Fibroblast of lung (primary cell): Measurements from ENCODE around the gene C9orf153. TPM values are rescaled to one million over a fixed set of nuclear protein-coding genes. Genes with fewer than 3 reads are reported as not detected.

ENCODE experiments used
- DNase-seq, 2 donors: peaks; one replicate each; pipeline versions ENCODE4 v3.0.0 to v3.0.0-alpha.2; 2010; ENCODE audit warnings: low read depth in 2 of 2
- H2AFZ ChIP-seq: 2 replicates; pipeline ENCODE4 v1.5.1; 2012; ENCODE audit warnings: low read length, control low read depth, inconsistent platforms
- H3K27ac ChIP-seq: 2 replicates; pipeline ENCODE4 v1.5.1; 2011; ENCODE audit warnings: low read length, control low read depth; ENCODE audit not compliant: insufficient read depth
- H3K27me3 ChIP-seq: 2 replicates; pipeline ENCODE4 v1.5.1; 2011; ENCODE audit warnings: mild to moderate bottlenecking, low read length; ENCODE audit not compliant: control insufficient read depth, insufficient read depth
- H3K36me3 ChIP-seq: 2 replicates; pipeline ENCODE4 v1.5.1; 2011; ENCODE audit warnings: low read length; ENCODE audit not compliant: control insufficient read depth, insufficient read depth
- H3K4me1 ChIP-seq: 2 replicates; pipeline ENCODE4 v1.5.1; 2011; ENCODE audit warnings: low read length; ENCODE audit not compliant: control insufficient read depth, insufficient read depth; ENCODE audit errors: extremely low read depth
- H3K4me2 ChIP-seq: 2 replicates; pipeline ENCODE4 v1.5.1; 2011; ENCODE audit warnings: low read length, control low read depth; ENCODE audit not compliant: insufficient read depth; ENCODE audit errors: extremely low read depth
- H3K4me3 ChIP-seq, 4 experiments: fragments of 200-600 bp in 1 of 4; sonication (generic) in 1 of 4; replicated peaks in 1 of 4; 2 replicates each; pipeline ENCODE4 v1.5.1; 2011 to 2016; ENCODE audit warnings: low read length in 4 of 4, low read depth in 3 of 4, mild to moderate bottlenecking in 3 of 4, control low read depth in 2 of 4, inconsistent platforms in 1 of 4, mixed read lengths in 1 of 4; ENCODE audit not compliant: insufficient read depth in 1 of 4; ENCODE audit errors: control extremely low read depth in 1 of 4
- H3K79me2 ChIP-seq: 2 replicates; pipeline ENCODE4 v1.5.1; 2012; ENCODE audit warnings: mild to moderate bottlenecking, low read length, inconsistent platforms; ENCODE audit not compliant: control insufficient read depth, insufficient read depth
- H3K9ac ChIP-seq: 2 replicates; pipeline ENCODE4 v1.5.1; 2011; ENCODE audit warnings: mild to moderate bottlenecking, low read length, control low read depth; ENCODE audit not compliant: insufficient read depth
- H3K9me3 ChIP-seq: 2 replicates; pipeline ENCODE4 v1.5.1; 2012; ENCODE audit warnings: low read depth, low read length; ENCODE audit not compliant: control insufficient read depth, insufficient read depth
- H4K20me1 ChIP-seq: 2 replicates; pipeline ENCODE4 v1.5.1; 2011; ENCODE audit warnings: low read length; ENCODE audit not compliant: control insufficient read depth, insufficient read depth; ENCODE audit errors: extremely low read depth
- CTCF ChIP-seq, 2 donors: IDR thresholded peaks in 1 of 2; conservative IDR thresholded peaks in 1 of 2; 1 replicate in 1 of 2; 2 replicates in 1 of 2; pipeline ENCODE4 v1.5.1; 2011 to 2012; ENCODE audit warnings: low read length in 2 of 2, control low read depth in 1 of 2, inconsistent platforms in 1 of 2, low read depth in 1 of 2, mild to moderate bottlenecking in 1 of 2
- EZH2 ChIP-seq: IDR thresholded peaks from 2 replicates; pipeline ENCODE4 v1.5.1; 2012; ENCODE audit warnings: low read length, control low read depth, mild to moderate bottlenecking; ENCODE audit errors: missing control alignments
- polyA plus RNA-seq, 2 donors: library from polyadenylated mRNA; depleted of rRNA in 1 of 2; stranded (reverse) in 1 of 2; unstranded in 1 of 2; fragments of >200 nt; gene quantifications; 2 replicates each; pipeline ENCODE4 v1.2.1, GENCODE V29; 2011 to 2012; ENCODE audit warnings: missing spikeins in 1 of 2
- total RNA-seq: library from RNA; depleted of rRNA; stranded (reverse); fragments of >200 nt; gene quantifications from 2 replicates; pipeline ENCODE4 v1.2.1, GENCODE V29; 2014

The C9orf153 gene
- total and polyA plus RNA-seq, 2 donors (not counting 1 experiment from before 2014, with no cell fraction given) = 0.17 TPM

DNA sequence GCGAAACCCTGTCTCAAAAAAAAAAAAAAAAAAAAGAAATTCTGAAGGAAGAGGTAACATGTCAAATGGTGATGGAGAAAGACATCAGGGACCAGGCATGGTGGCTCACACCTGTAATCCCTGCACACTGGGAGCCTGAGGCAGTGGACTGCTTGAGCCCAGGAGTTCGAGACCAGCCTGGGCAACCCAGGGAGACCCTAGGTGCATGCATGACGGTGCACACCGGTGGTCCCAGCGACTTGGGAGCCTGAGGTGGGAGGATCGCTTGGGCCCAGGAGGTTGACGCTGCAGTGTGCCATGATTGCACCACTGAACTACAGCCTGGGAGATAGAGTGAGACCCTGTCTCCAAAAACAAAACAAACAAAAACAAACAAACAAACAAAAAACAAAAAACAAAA lies 21.1 kb upstream of the C9orf153 start:
- Histone ChIP-seq H3K27ac (no peak overlapping the region), H3K79me2 (peaks cover 47% of the 10 kb centered on the region), H3K4me2 (peak overlapping the region; percentile 95), H3K9ac (no peak overlapping the region), H3K4me3 (peak overlapping the region in 2 of 4 experiments; percentile 77 to 93), H3K36me3 (no peaks in the 10 kb centered on the region), H3K27me3 (no peaks in the 10 kb centered on the region), H3K4me1 (peaks cover 4% of the 10 kb centered on the region), H4K20me1 (no peaks in the 10 kb centered on the region), H2AFZ (no peak overlapping the region), H3K9me3 (no peaks in the 10 kb centered on the region)
- no peak for TF ChIP-seq EZH2
- TF ChIP-seq CTCF (conservative IDR thresholded peaks at IDR 0.05 in 1 of 2, IDR thresholded peaks at IDR 0.05 in 1 of 2; ENCODE audit: low read depth in 1 of 2, low read length in 2 of 2) = no peak
- no peak for DNase-seq

DNA sequence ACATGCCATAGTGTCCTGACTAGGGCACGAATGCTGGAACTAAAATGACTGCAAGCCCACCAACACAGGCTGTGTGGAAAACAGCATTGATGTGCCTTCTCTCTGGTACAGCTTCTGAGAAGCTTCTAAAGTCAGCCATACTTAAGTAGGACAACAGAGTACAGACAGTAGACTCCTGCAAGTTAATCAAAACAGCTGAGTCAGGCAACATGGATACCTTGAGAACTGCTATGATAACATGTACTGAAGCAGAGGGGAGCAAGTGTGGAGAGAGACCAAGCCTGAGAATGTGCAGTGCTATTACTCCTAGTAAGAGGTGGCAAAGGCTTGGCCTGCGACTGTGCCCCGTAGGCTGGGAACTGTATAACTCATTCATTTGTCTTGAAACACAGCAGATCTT lies 20.4 kb upstream of the C9orf153 start:
- H3K9ac ChIP-seq = no peak overlapping the region
- H3K4me3 ChIP-seq = no peak overlapping the region
- no peaks in the 10 kb centered on the region for H3K27me3 ChIP-seq
- H3K79me2 ChIP-seq = peaks cover 47% of the 10 kb centered on the region
- no peaks in the 10 kb centered on the region for H3K36me3 ChIP-seq
- peaks cover 4% of the 10 kb centered on the region for H3K4me1 ChIP-seq
- H3K27ac ChIP-seq = no peak overlapping the region
- H3K9me3 ChIP-seq = no peaks in the 10 kb centered on the region
- no peak overlapping the region for H2AFZ ChIP-seq
- DNase-seq = no peak
- H4K20me1 ChIP-seq = no peaks in the 10 kb centered on the region
- H3K4me2 ChIP-seq = no peak overlapping the region
- TF ChIP-seq EZH2 = no peak
- TF ChIP-seq CTCF (conservative IDR thresholded peaks at IDR 0.05 in 1 of 2, IDR thresholded peaks at IDR 0.05 in 1 of 2; ENCODE audit: low read depth in 1 of 2, low read length in 2 of 2) = no peak

DNA sequence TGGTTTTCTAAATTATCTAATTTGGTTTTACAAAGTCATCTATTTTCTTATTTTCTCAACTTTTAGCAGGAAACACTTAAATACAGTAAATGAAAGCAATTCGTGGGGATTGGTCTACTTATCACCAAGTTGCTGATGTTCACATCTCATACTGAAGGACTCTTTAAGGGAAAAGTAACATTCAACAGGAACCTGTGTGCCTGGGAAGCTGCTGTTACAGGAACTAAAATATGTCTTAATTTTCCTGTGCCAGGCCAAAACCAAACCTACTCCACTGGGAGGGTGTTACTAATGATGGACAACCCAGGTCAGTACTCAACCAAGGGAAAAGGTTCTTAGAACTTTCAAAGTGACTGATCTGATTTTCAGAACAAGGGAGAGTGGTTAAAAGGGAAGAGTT lies 17.6 kb upstream of the C9orf153 start:
- H3K36me3 ChIP-seq = peaks cover 6% of the 10 kb centered on the region
- H3K9me3 ChIP-seq = no peaks in the 10 kb centered on the region
- no peak for DNase-seq
- TF ChIP-seq CTCF (conservative IDR thresholded peaks at IDR 0.05 in 1 of 2, IDR thresholded peaks at IDR 0.05 in 1 of 2; ENCODE audit: low read depth in 1 of 2, low read length in 2 of 2) (no peak), EZH2 (no peak)
- no peak overlapping the region for H3K9ac ChIP-seq
- no peak overlapping the region for H3K4me3 ChIP-seq
- H3K79me2 ChIP-seq = peaks cover 51% of the 10 kb centered on the region
- H3K27me3 ChIP-seq = no peaks in the 10 kb centered on the region
- H4K20me1 ChIP-seq = no peaks in the 10 kb centered on the region
- H2AFZ ChIP-seq = no peak overlapping the region
- no peak overlapping the region for H3K4me2 ChIP-seq
- H3K4me1 ChIP-seq = peaks cover 2% of the 10 kb centered on the region
- H3K27ac ChIP-seq = no peak overlapping the region
